Transverse colon (tissue), 4 donors: Measurements from ENCODE around the gene SDK2. TPM values are rescaled to one million over a fixed set of nuclear protein-coding genes. Genes with fewer than 3 reads are reported as not detected.

Experiments
- DNase-seq: peaks from one replicate; pipeline ENCODE4 v3.0.0-alpha.2; 2019
- H3K27ac ChIP-seq, 4 donors: fragments of 200-600 bp; sonication (generic); 2 replicates each; pipeline ENCODE4 v1.5.1; 2016 to 2018; ENCODE audit warnings: inconsistent platforms in 4 of 4
- H3K27me3 ChIP-seq: fragments of 200-600 bp; sonication (generic); 2 replicates; pipeline ENCODE4 v1.5.1; 2017; ENCODE audit warnings: inconsistent platforms
- H3K36me3 ChIP-seq, 4 donors: fragments of 200-600 bp; sonication (generic); 2 replicates each; pipeline ENCODE4 v1.5.1; 2017 to 2019; ENCODE audit warnings: inconsistent platforms in 4 of 4
- H3K4me1 ChIP-seq, 4 donors: fragments of 200-600 bp; sonication (generic); 2 replicates each; pipeline ENCODE4 v1.5.1; 2017 to 2020; ENCODE audit warnings: inconsistent platforms in 4 of 4
- H3K4me3 ChIP-seq, 4 donors: fragments of 200-600 bp; sonication (generic); 1 replicate in 1 of 4; 2 replicates in 3 of 4; pipeline versions ENCODE4 v1.5.1 to v1.6.1; 2017 to 2019; ENCODE audit warnings: inconsistent platforms in 4 of 4
- H3K9me3 ChIP-seq, 2 donors: fragments of 200-600 bp; sonication (generic); 2 replicates each; pipeline ENCODE4 v1.5.1; 2017 to 2019; ENCODE audit warnings: inconsistent platforms in 2 of 2
- EP300 ChIP-seq: sonication (generic); formaldehyde crosslinking; IDR thresholded peaks from one replicate; pipeline ENCODE4 v1.6.1; 2017; ENCODE audit warnings: antibody characterized with exemption, low read depth
- POLR2A ChIP-seq: fragments of 450-650 bp; IDR thresholded peaks from one replicate; pipeline ENCODE4 v1.6.1; 2016; ENCODE audit warnings: antibody characterized with exemption, mild to moderate bottlenecking, moderate library complexity
- POLR2AphosphoS5 ChIP-seq, 3 donors: sonication (generic); formaldehyde crosslinking; IDR thresholded peaks; one replicate each; pipeline ENCODE4 v1.6.1; 2016; ENCODE audit warnings: antibody characterized with exemption in 3 of 3
- WGBS, 2 donors: methylation state at CpG; one replicate each; pipeline ENCODE4 v1.1.5; 2018; ENCODE audit warnings: low coverage in 1 of 2; 5-methylcytosine and 5-hydroxymethylcytosine counted together
- in situ Hi-C, 4 donors: fragments of 200-750 bp; cut with MboI; loops; one replicate each; pipeline versions ENCODE4 v1.15.0 to v1.15.1; 2017; ENCODE audit warnings: low sequenced_read_pairs in 3 of 4, low pct_ligation_motif_present in 1 of 4, low pct_unique_long_range_greater_than_20kb in 1 of 4
- intact Hi-C: fragments of 100-400 bp; cut with DNase I; formaldehyde crosslinking; loops from one replicate; pipeline ENCODE4 v1.15.1; 2023; ENCODE audit warnings: low total_unique reads
- total RNA-seq, 4 donors: library from RNA; depleted of rRNA; stranded (reverse); fragments of >200 nt; gene quantifications; one replicate each; pipeline ENCODE4 v1.1.0, GENCODE V29; 2016
- TF ChIP-seq, protein P1 (sequence below), 5 experiments: fragments of 200-600 bp in 3 of 5; fragments of 450-650 bp in 2 of 5; sonication (generic) in 3 of 5; IDR thresholded peaks; 1 replicate in 2 of 5; 2 replicates in 3 of 5; pipeline ENCODE4 v1.5.1; 2016 to 2017; ENCODE audit warnings: antibody characterized with exemption in 5 of 5, inconsistent platforms in 3 of 5, mild to moderate bottlenecking in 2 of 5, moderate library complexity in 1 of 5

Gene SDK2
- total RNA-seq, 4 donors from 2014 or later = 2.6 to 9.8 (median 3.4) TPM

DNA sequence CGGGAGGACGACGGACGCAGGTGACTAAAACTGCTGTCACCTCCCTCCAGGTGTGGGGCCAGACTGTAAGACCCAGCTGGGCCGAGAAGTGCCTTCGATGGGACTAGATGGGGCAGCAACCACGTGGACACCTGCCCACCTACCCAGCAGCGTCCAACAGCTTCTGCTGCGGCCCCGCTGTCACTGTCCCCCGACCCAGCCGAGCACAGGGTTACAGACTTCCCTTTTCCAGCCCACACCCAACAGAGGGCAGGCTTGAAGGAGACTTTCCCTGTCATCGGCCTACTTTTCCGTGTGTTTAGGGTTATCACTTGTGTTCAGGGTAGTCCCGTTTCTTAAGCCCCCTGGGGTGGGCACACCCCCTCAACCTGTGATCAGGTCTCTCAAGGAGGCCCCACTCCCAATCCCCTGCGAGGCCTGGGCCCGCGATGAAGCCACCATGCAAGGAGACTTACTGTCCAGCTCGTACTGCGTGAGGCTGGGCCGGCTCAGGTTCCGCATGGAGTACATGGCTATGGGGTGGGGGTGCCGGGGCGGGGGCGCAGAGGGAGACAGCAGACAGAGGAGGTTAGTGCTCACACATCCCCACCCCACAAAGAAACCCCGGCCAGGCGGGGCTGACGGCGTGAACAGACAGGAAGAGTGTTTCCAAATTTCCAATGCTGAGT lies 263.7 kb downstream of the SDK2 start:
- TF ChIP-seq, protein P1, sequence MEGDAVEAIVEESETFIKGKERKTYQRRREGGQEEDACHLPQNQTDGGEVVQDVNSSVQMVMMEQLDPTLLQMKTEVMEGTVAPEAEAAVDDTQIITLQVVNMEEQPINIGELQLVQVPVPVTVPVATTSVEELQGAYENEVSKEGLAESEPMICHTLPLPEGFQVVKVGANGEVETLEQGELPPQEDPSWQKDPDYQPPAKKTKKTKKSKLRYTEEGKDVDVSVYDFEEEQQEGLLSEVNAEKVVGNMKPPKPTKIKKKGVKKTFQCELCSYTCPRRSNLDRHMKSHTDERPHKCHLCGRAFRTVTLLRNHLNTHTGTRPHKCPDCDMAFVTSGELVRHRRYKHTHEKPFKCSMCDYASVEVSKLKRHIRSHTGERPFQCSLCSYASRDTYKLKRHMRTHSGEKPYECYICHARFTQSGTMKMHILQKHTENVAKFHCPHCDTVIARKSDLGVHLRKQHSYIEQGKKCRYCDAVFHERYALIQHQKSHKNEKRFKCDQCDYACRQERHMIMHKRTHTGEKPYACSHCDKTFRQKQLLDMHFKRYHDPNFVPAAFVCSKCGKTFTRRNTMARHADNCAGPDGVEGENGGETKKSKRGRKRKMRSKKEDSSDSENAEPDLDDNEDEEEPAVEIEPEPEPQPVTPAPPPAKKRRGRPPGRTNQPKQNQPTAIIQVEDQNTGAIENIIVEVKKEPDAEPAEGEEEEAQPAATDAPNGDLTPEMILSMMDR (IDR thresholded peaks at IDR 0.05) = no peak
- TF ChIP-seq POLR2A (no peak), POLR2AphosphoS5 (IDR thresholded peaks at IDR 0.05) (no peak), EP300 (no peak)
- no peaks in the 10 kb centered on the region for H3K36me3 ChIP-seq
- in situ Hi-C loops (no loop called here), intact Hi-C loops (no loop called here)
- no peaks in the 10 kb centered on the region for H3K9me3 ChIP-seq
- H3K27ac ChIP-seq = no peak overlapping the region
- H3K27me3 ChIP-seq = no peaks in the 10 kb centered on the region
- H3K4me3 ChIP-seq = no peak overlapping the region
- WGBS, 2 donors = 83% methylated on average over 29 of the region's 29 CpGs; no CpG with 5 or more reads in 1 of the 2 donors
- no peak for DNase-seq
- H3K4me1 ChIP-seq = no peaks in the 10 kb centered on the region

DNA sequence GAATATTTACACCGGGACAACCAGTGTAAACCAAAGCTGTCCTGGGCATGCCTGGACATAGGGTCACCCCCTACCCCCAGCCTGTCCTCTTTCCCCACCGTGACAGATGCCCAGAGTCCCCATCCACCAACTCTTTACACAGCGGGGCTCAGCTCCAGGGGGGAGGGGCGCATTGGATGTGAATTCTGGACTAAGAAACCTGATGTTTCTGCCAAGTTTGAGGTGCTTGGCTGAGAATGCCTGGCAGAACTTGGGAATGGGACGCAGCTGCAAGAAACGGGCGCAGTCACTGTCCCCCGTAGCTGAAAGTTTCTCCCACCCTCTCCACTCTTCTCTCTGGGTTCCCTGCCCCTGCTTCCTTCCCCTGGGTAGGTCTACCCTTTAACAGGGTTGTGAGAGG lies 264.4 kb downstream of the SDK2 start:
- TF ChIP-seq POLR2AphosphoS5 (IDR thresholded peaks at IDR 0.05) (no peak), EP300 (no peak), POLR2A (no peak)
- TF ChIP-seq, protein P1 (IDR thresholded peaks at IDR 0.05) = no peak
- no peak overlapping the region for H3K27ac ChIP-seq
- H3K27me3 ChIP-seq = no peaks in the 10 kb centered on the region
- no peak overlapping the region for H3K4me3 ChIP-seq
- H3K9me3 ChIP-seq = no peaks in the 10 kb centered on the region
- no peak for DNase-seq
- intact Hi-C loops = no loop called here
- in situ Hi-C loops = loop anchor here in 1 of 4 donors (10.0 kb wide), 1 partner anchor 655 kb away; no protein-coding TSS in a partner anchor
- H3K4me1 ChIP-seq = no peaks in the 10 kb centered on the region
- H3K36me3 ChIP-seq = no peaks in the 10 kb centered on the region
- 78% methylated on average over 8 of the region's 8 CpGs; no CpG with 5 or more reads in 1 of the 2 donors for WGBS, 2 donors

DNA sequence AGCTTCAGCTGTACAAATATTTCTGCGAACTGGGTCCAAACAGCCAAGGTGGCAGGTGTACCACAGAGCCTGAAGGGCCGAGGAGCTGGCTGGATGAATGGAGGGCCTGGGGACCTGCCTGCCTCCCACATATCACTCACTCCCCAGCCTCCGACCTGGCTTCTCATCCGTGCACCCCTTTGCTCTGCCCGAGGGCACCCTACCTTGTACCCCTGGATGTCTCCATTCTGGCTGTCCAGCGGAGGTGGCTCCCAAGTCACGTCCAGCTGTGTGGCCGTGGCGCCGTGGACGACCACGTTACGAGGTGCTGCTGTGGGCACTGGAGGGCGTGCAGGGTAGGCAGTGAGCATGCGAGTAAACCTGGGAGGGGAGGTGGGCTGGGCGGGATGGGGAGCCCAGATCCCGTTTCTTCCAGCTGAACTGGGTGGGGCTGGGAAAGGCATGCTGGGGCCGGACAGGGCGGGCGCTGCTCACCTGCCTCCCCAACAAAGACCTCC lies 265.2 kb downstream of the SDK2 start:
- Histone ChIP-seq H3K36me3 (no peaks in the 10 kb centered on the region), H3K27me3 (no peaks in the 10 kb centered on the region), H3K4me3 (no peak overlapping the region), H3K9me3 (no peaks in the 10 kb centered on the region), H3K4me1 (no peaks in the 10 kb centered on the region), H3K27ac (no peak overlapping the region)
- WGBS, 2 donors = 89 to 97% methylated on average over 10 to 18 of the region's 20 CpGs
- DNase-seq = no peak
- in situ Hi-C loops = loop anchor here in 1 of 4 donors (10.0 kb wide), 1 partner anchor 654 kb away; no protein-coding TSS in a partner anchor
- no peak for TF ChIP-seq EP300
- TF ChIP-seq, protein P1 (IDR thresholded peaks at IDR 0.05) = no peak
- no peak for TF ChIP-seq POLR2AphosphoS5 (IDR thresholded peaks at IDR 0.05)
- no peak for TF ChIP-seq POLR2A
- intact Hi-C loops = no loop called here

DNA sequence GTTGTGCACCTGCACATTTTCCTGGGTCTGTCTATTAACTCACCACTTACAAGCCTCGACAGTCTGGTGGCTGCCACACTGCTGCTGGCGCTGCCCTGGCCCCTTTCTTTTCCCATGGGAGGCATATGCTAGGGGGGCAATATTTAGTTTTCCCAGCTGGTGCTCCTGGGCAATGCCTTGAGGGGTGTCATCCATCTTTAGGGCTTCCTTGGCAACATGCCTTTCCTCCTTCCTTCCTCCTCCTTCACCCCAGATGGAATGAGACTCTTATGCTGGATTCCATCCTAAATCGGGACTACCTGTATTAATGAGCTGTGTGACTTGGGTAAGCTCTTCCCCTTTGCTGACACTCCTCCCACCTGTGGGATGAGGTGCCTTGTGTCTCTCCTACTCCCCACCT lies 267.6 kb downstream of the SDK2 start:
- no peak for TF ChIP-seq POLR2AphosphoS5 (IDR thresholded peaks at IDR 0.05)
- no peak for TF ChIP-seq EP300
- no peak for TF ChIP-seq POLR2A
- TF ChIP-seq, protein P1 (IDR thresholded peaks at IDR 0.05) = no peak
- in situ Hi-C loops = loop anchor here in 1 of 4 donors (10.0 kb wide), 1 partner anchor 652 kb away; no protein-coding TSS in a partner anchor
- Histone ChIP-seq H3K4me1 (no peaks in the 10 kb centered on the region), H3K36me3 (no peaks in the 10 kb centered on the region), H3K27ac (no peak overlapping the region), H3K4me3 (no peak overlapping the region), H3K9me3 (no peaks in the 10 kb centered on the region), H3K27me3 (no peaks in the 10 kb centered on the region)
- WGBS, 2 donors = 84% methylated on average over 3 of the region's 3 CpGs; no CpG with 5 or more reads in 1 of the 2 donors
- intact Hi-C loops = no loop called here
- no peak for DNase-seq
